ENCODE data around the gene CASP5.

Gene CASP5

DNA sequence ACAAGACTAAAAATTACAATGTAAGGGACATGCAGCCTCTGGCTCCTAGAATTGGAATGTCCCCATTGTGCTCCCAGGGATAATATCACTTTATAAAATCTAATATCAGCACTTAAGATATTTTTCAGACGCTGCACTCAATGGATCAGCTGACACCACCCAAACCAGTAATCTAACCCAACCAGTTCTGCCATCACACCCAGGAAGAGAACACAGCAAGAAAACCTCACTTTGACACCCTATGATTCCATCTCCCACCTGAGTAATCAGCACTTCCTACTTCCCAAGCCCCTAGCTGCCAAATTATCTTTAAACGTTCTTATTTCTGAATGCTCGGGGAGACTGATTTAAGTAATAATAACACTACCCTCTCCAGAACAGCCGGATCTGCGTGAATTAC lies 57.2 kb downstream of the CASP5 start:
- peak overlapping the region; percentile 90 for H3K4me3 Mint-ChIP-seq
- peaks cover 30% of the 10 kb centered on the region for H3K36me3 Mint-ChIP-seq
- H3K9me3 Mint-ChIP-seq (ENCODE audit: low read depth): no peaks in the 10 kb centered on the region
- H3K4me1 Mint-ChIP-seq (ENCODE audit: low read depth): peaks cover 66% of the 10 kb centered on the region
- H3K27me3 Mint-ChIP-seq: no peaks in the 10 kb centered on the region
- H3K27ac Mint-ChIP-seq: no peak overlapping the region

DNA sequence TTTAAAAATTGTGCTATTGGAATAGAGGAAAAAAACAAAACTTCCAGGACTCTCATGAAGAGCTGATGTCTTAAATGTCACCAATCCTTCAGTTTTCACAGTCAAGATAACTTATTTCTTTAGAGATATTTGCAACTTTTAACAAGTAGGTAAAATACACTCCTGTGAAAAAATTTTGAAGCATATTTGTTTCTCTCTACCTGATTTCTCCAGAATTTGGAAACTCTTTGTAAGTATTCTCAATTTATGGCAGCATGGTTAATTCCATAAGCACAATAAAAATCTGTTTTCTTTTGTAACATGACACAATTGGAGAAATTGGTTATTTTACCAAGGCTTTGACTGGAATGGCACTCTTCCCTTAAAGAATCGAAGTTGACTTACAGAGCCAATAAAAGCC lies 58.7 kb downstream of the CASP5 start:
- peaks cover 33% of the 10 kb centered on the region for H3K36me3 Mint-ChIP-seq
- H3K27ac Mint-ChIP-seq: no peak overlapping the region
- no peaks in the 10 kb centered on the region for H3K9me3 Mint-ChIP-seq (ENCODE audit: low read depth)
- peaks cover 78% of the 10 kb centered on the region for H3K4me1 Mint-ChIP-seq (ENCODE audit: low read depth)
- H3K27me3 Mint-ChIP-seq: no peaks in the 10 kb centered on the region
- no peak overlapping the region for H3K4me3 Mint-ChIP-seq

DNA sequence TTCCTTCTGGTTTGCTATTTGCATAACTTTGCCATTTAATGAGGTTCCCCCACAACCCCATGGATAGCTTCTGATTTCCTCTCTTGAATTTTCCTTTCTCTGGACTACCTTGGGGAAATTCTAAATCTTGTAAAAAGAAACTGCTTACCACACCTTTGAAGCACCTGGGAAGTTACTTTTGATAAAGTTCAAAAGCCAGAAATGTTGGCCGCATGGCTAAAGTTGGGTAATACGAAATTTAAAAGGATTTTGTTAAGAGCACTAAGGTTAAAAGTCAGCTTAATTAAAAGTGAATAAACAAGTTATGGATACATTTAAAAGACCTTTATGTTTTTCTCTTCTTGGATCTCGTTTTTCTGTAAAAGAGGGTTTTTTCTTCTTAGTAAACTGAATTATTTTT lies 60.1 kb downstream of the CASP5 start:
- Mint-ChIP-seq H3K36me3 (peaks cover 33% of the 10 kb centered on the region), H3K4me3 (no peak overlapping the region), H3K27me3 (no peaks in the 10 kb centered on the region), H3K27ac (no peak overlapping the region), H3K9me3 (ENCODE audit: low read depth) (no peaks in the 10 kb centered on the region), H3K4me1 (ENCODE audit: low read depth) (peaks cover 82% of the 10 kb centered on the region)

DNA sequence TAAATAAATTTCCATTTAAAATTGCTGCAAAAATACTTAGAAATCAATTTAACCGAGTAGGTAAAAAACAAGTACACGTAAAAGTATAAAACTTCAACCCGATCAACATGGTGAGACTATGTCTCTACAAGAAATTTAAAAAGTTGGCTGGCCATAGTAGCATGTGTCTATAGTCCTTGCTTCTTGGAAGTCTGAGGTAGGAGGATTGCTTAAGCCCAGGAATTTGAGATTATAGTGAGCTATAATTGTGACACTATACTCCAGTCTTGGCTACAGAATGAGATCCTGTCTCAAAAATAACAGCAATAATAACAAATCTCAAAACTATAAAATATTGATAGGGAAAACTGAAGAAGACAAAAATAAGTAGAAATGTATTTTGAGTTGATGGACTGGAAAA lies 65.7 kb downstream of the CASP5 start:
- Mint-ChIP-seq H3K4me3 (no peak overlapping the region), H3K36me3 (peaks cover 13% of the 10 kb centered on the region), H3K27ac (no peak overlapping the region), H3K9me3 (ENCODE audit: low read depth) (no peaks in the 10 kb centered on the region), H3K4me1 (ENCODE audit: low read depth) (peaks cover 73% of the 10 kb centered on the region), H3K27me3 (no peaks in the 10 kb centered on the region)

DNA sequence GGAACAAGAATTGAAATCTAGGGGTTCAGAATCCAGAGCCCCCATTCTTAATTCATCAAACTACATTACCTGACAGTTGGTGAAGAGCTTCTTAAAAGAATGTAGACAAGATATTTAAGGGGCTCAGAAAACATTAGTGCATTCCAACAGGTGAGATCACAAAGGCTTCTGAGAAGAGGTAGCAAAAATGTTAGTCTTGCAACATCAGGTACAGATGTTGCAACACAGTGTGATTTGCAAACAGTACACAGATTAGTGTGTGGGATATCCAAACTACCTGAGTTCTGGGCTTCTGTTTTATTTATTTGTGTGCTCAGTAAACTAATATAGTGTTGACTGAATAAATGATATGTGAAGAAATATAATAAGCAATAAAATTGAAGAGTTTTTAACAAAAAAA lies 66.4 kb downstream of the CASP5 start:
- H3K9me3 Mint-ChIP-seq (ENCODE audit: low read depth): no peaks in the 10 kb centered on the region
- peak overlapping the region; percentile 4 for H3K4me3 Mint-ChIP-seq
- H3K36me3 Mint-ChIP-seq: peaks cover 15% of the 10 kb centered on the region
- H3K27me3 Mint-ChIP-seq: no peaks in the 10 kb centered on the region
- peak overlapping the region; percentile 7 for H3K27ac Mint-ChIP-seq
- peaks cover 71% of the 10 kb centered on the region for H3K4me1 Mint-ChIP-seq (ENCODE audit: low read depth)

DNA sequence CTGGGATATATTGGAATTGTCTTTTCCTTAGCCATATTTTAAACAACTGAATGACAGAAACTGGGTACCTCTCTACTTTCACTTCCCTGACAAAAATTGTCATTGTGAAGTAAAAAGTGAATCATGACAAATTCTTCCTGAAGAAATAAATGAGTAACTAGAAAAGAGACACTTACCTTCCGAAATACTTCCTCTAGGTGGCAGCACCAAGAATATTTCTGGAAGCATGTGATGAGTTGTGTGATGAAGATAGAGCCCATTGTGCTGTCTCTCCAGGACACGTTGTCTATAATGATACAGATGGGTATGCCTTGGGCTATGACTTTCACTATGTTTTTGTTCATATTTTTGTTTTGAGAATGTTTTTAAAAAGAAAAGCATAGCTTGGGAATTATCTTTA lies 76.1 kb downstream of the CASP5 start:
- Mint-ChIP-seq H3K36me3 (peaks cover 59% of the 10 kb centered on the region), H3K4me1 (ENCODE audit: low read depth) (peaks cover 22% of the 10 kb centered on the region), H3K9me3 (ENCODE audit: low read depth) (no peaks in the 10 kb centered on the region), H3K4me3 (no peak overlapping the region), H3K27me3 (no peaks in the 10 kb centered on the region), H3K27ac (peak overlapping the region; percentile 75)

Measured in activated naive CD8-positive, alpha-beta T cell (primary cell).